Neuron (in vitro differentiated cells): Measurements from ENCODE around the gene MRPS24.

Experiments used
- H2AFZ ChIP-seq: one replicate; pipeline ENCODE4 v1.6.1; 2013; ENCODE audit warnings: low read depth, mild to moderate bottlenecking, inconsistent platforms, low read length, moderate library complexity
- H3K27me3 ChIP-seq: one replicate; pipeline ENCODE4 v1.6.1; 2013; ENCODE audit warnings: low read length; ENCODE audit not compliant: insufficient read depth
- H3K36me3 ChIP-seq: one replicate; pipeline ENCODE4 v1.6.1; 2013; ENCODE audit warnings: low read length; ENCODE audit not compliant: insufficient read depth
- H3K4me1 ChIP-seq: one replicate; pipeline ENCODE4 v1.6.1; 2013; ENCODE audit warnings: low read length; ENCODE audit not compliant: insufficient read depth
- H3K4me3 ChIP-seq: 2 replicates; pipeline ENCODE4 v1.5.1; 2013; ENCODE audit warnings: mild to moderate bottlenecking, low read length, moderate library complexity
- H3K9me3 ChIP-seq: one replicate; pipeline ENCODE4 v1.6.1; 2013; ENCODE audit warnings: low read length

MRPS24 gene

DNA sequence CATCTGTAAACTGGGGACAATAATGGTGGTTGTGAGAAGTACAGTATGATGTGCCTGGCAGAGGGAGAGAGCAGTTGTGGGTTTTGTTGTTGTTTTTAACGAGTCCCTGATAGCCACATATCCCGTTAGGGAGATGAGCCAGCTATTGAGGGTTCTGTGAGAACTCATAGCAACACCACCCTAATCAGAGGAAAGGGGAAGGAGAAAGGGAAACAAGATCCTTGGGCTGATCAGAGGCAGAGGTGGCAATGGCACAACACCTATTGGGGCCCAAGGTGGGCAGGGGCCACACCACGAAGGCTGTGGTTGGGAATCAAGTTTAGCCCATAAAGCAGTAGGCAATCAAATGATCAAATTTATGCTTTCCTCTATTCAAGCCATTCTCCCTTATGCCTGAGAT is 1.7 kb upstream of the MRPS24 start:
- H2AFZ ChIP-seq = no peak overlapping the region
- H3K9me3 ChIP-seq = peaks cover 2% of the 10 kb centered on the region
- no peaks in the 10 kb centered on the region for H3K27me3 ChIP-seq
- peaks cover 18% of the 10 kb centered on the region for H3K36me3 ChIP-seq
- peaks cover 15% of the 10 kb centered on the region for H3K4me1 ChIP-seq
- H3K4me3 ChIP-seq = no peak overlapping the region

DNA sequence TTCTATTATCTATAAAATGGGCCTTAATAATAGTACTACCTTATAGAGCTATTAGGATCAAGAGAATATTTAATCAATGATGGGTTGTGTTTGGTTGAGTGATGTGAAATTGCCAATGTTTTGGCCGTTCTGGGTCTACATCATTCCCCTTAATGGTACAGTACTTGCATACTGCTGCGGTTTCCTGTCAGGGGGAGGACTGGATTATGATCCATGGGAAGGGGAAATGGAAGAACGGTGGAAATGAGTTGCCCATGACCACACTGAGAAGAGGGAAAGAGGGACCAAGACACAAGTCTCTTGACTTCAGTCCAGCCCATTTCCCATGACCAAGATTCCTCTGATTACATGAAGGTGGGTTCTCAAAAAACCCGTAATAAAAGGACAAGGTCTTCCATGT is 999 bp upstream of the MRPS24 start:
- Histone ChIP-seq H3K9me3 (peaks cover 2% of the 10 kb centered on the region), H3K4me1 (peaks cover 15% of the 10 kb centered on the region), H2AFZ (peak overlapping the region; percentile 94), H3K27me3 (no peaks in the 10 kb centered on the region), H3K4me3 (no peak overlapping the region), H3K36me3 (peaks cover 20% of the 10 kb centered on the region)

DNA sequence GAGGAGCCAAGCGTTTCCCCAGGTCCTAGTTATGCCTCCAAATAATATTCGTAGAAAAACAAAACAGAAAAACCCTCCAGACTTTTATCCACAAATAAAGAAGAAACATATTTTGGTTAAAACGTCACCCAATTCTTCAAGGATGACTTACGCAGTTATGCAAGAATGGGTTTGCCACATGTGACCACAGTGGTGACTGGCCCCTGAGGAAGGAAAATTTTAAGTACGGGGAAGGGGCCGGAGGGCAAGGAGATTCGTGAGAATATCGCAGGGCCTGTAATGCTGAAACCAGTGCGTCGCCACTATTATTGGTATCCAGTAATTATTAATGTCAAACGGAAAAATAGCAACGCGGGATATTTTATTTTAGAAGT is 537 bp upstream of the MRPS24 start:
- H2AFZ ChIP-seq = peak overlapping the region; percentile 94
- peaks cover 15% of the 10 kb centered on the region for H3K4me1 ChIP-seq
- peak overlapping the region; percentile 76 for H3K4me3 ChIP-seq
- no peaks in the 10 kb centered on the region for H3K27me3 ChIP-seq
- peaks cover 2% of the 10 kb centered on the region for H3K9me3 ChIP-seq
- peaks cover 16% of the 10 kb centered on the region for H3K36me3 ChIP-seq

DNA sequence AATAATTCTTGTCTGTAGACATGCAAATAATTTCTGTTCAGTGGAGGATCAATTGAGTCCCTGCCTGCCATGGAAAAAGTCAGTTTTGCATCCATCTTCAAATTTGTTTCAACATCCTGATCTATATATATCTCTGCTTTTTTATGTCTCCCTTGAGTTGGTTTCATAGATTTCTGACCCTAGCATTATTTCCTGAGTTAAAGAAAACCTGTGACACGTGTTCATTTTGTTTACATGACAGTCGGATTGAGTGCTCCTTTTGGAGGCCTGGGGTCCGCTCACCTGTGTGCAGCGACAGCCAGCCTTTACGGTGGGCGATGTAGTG is 674 bp downstream of the MRPS24 start:
- H3K4me1 ChIP-seq = peaks cover 15% of the 10 kb centered on the region
- H3K9me3 ChIP-seq = peaks cover 2% of the 10 kb centered on the region
- H2AFZ ChIP-seq = peak overlapping the region; percentile 44
- H3K27me3 ChIP-seq = no peaks in the 10 kb centered on the region
- H3K4me3 ChIP-seq = peak overlapping the region; percentile 76
- peaks cover 16% of the 10 kb centered on the region for H3K36me3 ChIP-seq

DNA sequence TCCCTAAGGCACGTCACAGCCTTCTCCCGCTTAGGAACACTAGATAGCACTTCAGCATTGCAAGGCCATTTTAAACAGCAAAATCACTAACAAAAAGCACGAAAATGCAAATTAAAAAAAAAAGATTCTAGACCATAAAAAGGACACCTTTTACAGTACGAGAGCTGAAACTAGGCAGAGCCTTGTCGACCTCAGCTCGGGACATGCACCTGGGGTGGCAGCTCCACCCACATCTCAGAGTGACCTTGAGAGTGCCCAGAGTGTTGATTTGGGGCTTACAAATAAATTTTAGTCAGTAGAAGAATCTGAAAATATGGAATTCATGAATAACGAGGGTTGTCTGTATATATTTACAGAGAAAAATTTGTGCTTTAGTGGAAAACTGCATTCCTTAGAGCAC is 1.1 kb downstream of the MRPS24 start:
- peaks cover 2% of the 10 kb centered on the region for H3K9me3 ChIP-seq
- H3K27me3 ChIP-seq = no peaks in the 10 kb centered on the region
- H3K4me3 ChIP-seq = peak overlapping the region; percentile 76
- no peak overlapping the region for H2AFZ ChIP-seq
- peaks cover 15% of the 10 kb centered on the region for H3K4me1 ChIP-seq
- H3K36me3 ChIP-seq = peaks cover 16% of the 10 kb centered on the region

DNA sequence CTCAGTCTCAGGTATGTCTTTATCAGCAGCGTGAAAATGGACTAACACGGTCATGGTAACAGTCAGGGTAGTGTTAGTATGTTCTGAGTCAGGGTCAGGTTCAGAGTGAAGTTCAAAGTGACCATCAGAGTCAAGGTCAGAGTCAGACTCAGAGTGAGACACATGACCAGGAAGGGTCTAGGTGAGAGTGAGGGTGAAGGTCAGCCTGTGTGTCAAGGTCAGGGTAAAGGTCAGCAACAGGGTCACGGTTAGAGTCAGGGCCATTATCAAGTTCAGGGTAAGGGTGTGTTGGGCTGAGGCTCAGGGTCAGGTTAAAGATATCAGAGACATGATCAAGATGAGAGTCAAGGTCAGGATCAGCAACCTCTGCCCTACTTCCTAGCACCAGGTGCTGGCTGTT is 4.0 kb downstream of the MRPS24 start:
- H3K4me3 ChIP-seq = no peak overlapping the region
- H2AFZ ChIP-seq = no peak overlapping the region
- H3K36me3 ChIP-seq = peaks cover 16% of the 10 kb centered on the region

DNA sequence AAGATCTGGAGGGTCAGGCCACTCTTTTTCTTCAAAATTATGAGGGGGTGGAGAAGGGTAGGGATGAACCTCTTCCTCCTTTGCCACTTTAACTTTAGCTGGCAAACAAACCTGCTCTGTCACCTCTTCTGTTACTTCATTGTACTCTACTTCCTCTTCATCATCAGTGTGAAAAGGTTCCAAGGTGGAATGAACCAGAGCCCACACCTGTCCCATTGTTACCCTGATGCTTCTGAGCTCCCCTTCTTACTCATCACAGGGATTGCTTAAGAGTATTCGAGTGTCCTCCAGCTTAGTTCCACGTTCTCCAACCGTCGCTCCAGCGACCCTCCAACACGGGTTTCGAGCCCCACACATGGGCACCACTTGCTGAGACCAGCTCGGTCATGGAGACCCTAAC is 5.2 kb downstream of the MRPS24 start:
- no peaks in the 10 kb centered on the region for H3K9me3 ChIP-seq
- no peak overlapping the region for H2AFZ ChIP-seq
- peaks cover 6% of the 10 kb centered on the region for H3K27me3 ChIP-seq
- peaks cover 7% of the 10 kb centered on the region for H3K4me1 ChIP-seq
- no peak overlapping the region for H3K4me3 ChIP-seq
- H3K36me3 ChIP-seq = peaks cover 16% of the 10 kb centered on the region

More for the DNA sequence above, 4.0 kb downstream of the MRPS24 start:
- H3K4me1 ChIP-seq = peaks cover 10% of the 10 kb centered on the region
- H3K9me3 ChIP-seq = peaks cover under 1% of the 10 kb centered on the region
- H3K27me3 ChIP-seq = peaks cover 6% of the 10 kb centered on the region

DNA sequence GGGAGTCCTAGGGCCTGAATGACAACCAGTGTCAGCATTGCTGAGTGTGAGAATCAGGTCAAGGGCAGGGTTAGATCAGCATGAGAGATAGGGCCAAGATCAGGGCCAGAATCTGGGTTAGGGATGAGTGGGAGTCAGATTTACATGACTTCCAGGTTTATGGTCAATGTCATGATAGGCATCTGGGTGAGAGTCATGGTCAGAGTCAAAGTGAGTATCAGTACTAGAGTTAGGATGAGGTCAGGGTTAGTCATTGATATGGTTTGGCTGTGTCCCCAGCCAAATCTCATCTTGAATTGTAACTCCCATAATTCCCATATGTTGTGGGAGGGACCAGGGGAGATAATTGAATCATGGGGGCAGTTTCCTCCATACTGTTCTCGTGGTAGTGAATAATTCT is 12.3 kb downstream of the MRPS24 start:
- Histone ChIP-seq H3K27me3 (peaks cover 3% of the 10 kb centered on the region), H3K4me1 (no peaks in the 10 kb centered on the region), H3K4me3 (no peak overlapping the region), H3K9me3 (peaks cover 2% of the 10 kb centered on the region), H3K36me3 (no peaks in the 10 kb centered on the region), H2AFZ (no peak overlapping the region)

DNA sequence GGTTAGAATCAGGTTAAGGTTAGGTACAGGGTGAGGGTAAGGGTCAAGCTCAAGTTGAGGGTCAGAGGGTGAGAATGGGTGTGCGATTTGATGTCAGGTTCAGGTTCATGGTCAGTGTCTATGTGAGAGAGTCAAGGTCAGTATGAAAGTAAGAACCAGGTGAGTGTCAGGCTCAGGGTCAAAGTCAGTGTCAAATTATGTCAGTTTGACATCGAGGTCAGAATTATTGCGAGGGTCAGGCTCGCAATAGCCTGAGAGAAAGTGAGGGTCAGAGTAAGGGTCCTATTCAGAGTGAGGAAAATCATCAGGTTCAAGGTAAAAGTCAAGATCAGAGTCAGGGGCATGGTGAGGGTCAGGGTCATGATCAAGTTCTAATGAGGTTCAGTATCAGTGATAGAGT is 13.0 kb downstream of the MRPS24 start:
- H3K9me3 ChIP-seq = peaks cover 2% of the 10 kb centered on the region

DNA sequence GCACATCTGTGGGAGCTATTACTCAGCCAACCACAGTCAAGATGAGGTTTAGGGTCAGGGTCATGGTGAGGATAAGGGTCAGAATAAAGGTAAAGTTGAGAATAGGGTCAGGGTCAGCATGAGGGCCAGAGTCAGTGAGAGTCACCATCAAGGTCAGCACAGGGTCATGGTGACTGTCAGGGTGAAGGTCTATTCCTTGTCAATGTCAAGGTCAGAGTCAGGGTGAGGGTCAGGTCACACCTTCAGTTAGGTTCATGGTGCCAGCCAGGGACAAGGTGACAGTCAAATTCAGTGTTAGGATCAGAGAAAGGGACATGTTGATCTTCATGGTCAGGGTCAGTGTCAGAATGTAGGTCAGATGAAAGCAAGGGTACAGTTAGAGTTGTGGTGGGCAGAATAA is 14.1 kb downstream of the MRPS24 start:
- Histone ChIP-seq H3K4me1 (no peaks in the 10 kb centered on the region), H3K9me3 (peaks cover 2% of the 10 kb centered on the region), H3K4me3 (no peak overlapping the region), H3K36me3 (no peaks in the 10 kb centered on the region), H2AFZ (no peak overlapping the region), H3K27me3 (no peaks in the 10 kb centered on the region)

More for the DNA sequence above, 13.0 kb downstream of the MRPS24 start:
- H3K4me1 ChIP-seq = no peaks in the 10 kb centered on the region
- no peaks in the 10 kb centered on the region for H3K27me3 ChIP-seq
- H2AFZ ChIP-seq = no peak overlapping the region
- no peaks in the 10 kb centered on the region for H3K36me3 ChIP-seq
- H3K4me3 ChIP-seq = no peak overlapping the region

DNA sequence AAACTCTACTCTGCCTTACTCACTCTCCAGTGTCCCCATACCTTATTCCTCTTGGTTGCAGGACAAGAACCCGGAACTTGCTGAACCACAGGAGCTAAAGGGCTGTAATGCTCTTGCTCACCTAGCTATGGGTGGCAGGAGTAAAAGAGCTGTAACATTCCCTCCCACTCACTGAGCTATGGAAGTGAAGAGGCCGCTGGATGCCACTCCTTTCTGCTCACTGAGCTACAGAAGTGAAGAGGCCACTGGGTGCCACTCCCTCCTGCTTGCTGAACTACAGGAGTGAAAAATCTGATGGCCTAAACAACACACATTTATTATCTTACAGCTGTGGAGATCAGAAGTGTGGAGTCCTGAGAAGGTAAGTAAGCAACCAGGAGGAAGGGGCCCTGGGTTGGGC is 17.5 kb downstream of the MRPS24 start:
- no peaks in the 10 kb centered on the region for H3K4me1 ChIP-seq
- no peak overlapping the region for H3K4me3 ChIP-seq
- no peaks in the 10 kb centered on the region for H3K36me3 ChIP-seq
- H3K9me3 ChIP-seq = no peaks in the 10 kb centered on the region
- H3K27me3 ChIP-seq = no peaks in the 10 kb centered on the region
- H2AFZ ChIP-seq = no peak overlapping the region

DNA sequence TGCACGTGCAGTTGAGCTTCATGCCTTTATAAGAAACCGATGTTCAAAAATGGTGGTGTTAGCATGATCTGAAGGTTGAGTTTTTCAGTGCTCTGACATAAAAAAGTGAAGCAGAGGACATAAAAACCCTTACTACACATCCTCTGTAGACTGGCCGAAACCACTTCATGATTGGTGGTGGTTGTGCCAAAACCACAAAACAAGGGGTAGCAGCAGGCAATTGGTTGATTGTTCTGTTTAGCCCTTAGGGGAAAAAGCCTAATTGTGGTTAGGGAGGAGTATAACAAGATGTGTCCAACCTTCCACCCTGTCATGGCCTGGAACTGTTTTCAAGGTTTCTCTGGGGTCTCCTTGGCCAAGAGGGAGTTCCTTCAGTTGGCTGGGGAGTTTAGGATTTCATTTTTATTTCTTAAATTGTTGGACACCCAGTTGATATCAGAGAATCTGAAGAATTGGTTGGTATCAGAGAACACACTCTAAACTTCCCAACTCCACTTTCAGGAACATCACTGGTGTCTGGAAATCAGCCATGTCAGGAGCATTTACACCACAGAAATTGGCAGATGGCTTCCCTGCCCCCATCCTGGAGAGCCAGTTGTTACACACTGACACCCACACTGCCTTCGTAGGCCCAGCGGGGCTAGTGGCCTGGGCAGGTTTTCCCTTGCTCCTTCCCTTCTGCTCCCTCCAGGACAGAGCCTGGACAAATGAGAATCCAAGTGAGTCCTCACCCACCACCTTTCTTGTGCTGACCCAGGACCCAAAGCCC is 18.8 kb downstream of the MRPS24 start:
- Histone ChIP-seq H3K36me3 (no peaks in the 10 kb centered on the region), H2AFZ (no peak overlapping the region), H3K27me3 (no peaks in the 10 kb centered on the region), H3K4me3 (no peak overlapping the region), H3K9me3 (no peaks in the 10 kb centered on the region), H3K4me1 (no peaks in the 10 kb centered on the region)

DNA sequence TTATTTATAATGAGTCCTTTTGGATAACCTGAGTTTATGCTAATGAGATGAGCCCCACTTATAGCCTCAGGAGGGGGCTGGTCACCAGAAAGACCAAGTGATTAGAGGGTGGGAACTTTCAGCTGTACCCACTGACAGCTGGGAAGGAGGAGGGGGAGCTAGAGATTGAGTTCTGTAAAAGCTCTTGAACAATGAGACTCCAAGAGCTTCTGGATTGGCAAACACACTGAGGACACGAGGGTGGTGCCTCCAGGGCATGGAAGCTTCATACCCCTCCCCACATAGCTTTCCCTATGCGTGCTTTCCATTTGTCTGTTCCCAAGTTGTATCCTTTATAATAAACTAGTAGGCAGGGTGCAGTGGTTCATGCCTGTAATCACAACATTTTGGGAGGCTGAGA is 20.3 kb downstream of the MRPS24 start:
- H3K27me3 ChIP-seq = no peaks in the 10 kb centered on the region
- H3K9me3 ChIP-seq = no peaks in the 10 kb centered on the region
- no peak overlapping the region for H2AFZ ChIP-seq
- no peaks in the 10 kb centered on the region for H3K4me1 ChIP-seq
- H3K4me3 ChIP-seq = no peak overlapping the region
- no peaks in the 10 kb centered on the region for H3K36me3 ChIP-seq

DNA sequence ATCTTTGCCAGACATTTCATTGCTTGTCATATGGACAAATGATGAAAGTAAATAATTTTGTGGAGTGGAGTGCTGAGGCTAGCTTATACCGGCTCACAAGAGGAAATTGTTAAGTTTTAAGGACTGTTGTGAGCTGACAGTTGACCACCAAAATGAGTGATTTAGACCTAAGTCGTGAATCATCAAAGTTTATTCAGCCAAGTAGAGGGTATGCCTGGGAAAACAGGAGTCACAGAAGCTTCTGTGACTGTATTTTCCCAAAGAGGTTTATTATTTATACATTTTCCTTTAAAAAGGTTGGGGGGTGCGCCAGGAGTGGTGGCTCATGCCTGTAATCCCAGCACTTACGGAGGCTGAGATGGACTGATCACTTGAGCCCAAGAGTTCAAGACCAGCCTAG is 21.8 kb downstream of the MRPS24 start:
- no peaks in the 10 kb centered on the region for H3K9me3 ChIP-seq
- H3K36me3 ChIP-seq = no peaks in the 10 kb centered on the region
- no peak overlapping the region for H3K4me3 ChIP-seq
- H3K4me1 ChIP-seq = no peaks in the 10 kb centered on the region
- H3K27me3 ChIP-seq = no peaks in the 10 kb centered on the region
- no peak overlapping the region for H2AFZ ChIP-seq
